ENCODE results near the gene TM4SF18.

DNA sequence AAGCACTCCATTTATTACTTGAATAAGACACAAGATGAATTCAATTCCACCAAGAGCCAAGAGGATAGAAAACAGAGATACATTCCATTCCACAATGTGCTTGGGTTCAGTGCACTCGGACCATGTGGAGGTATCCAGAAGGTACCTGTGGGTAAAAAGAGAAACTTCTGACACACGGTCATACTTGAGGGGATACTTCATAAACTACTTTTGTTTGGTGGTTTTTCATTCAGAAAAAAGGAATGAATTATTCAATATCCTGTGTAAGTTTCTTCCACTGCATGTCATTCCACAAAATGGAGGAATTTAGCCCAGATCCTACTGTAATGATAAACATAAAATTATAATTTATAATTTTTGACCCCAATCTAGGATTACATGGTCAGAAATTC lies 38.3 kb upstream of the TM4SF18 start:
- TF ChIP-seq, protein P1, sequence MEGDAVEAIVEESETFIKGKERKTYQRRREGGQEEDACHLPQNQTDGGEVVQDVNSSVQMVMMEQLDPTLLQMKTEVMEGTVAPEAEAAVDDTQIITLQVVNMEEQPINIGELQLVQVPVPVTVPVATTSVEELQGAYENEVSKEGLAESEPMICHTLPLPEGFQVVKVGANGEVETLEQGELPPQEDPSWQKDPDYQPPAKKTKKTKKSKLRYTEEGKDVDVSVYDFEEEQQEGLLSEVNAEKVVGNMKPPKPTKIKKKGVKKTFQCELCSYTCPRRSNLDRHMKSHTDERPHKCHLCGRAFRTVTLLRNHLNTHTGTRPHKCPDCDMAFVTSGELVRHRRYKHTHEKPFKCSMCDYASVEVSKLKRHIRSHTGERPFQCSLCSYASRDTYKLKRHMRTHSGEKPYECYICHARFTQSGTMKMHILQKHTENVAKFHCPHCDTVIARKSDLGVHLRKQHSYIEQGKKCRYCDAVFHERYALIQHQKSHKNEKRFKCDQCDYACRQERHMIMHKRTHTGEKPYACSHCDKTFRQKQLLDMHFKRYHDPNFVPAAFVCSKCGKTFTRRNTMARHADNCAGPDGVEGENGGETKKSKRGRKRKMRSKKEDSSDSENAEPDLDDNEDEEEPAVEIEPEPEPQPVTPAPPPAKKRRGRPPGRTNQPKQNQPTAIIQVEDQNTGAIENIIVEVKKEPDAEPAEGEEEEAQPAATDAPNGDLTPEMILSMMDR (tag by site-specific recombination; IDR thresholded peaks at IDR 0.05): no peak
- TF ChIP-seq ZBTB7A (tag by site-specific recombination; IDR thresholded peaks at IDR 0.05; ENCODE audit: low read depth): no peak
- TF ChIP-seq, protein P2, sequence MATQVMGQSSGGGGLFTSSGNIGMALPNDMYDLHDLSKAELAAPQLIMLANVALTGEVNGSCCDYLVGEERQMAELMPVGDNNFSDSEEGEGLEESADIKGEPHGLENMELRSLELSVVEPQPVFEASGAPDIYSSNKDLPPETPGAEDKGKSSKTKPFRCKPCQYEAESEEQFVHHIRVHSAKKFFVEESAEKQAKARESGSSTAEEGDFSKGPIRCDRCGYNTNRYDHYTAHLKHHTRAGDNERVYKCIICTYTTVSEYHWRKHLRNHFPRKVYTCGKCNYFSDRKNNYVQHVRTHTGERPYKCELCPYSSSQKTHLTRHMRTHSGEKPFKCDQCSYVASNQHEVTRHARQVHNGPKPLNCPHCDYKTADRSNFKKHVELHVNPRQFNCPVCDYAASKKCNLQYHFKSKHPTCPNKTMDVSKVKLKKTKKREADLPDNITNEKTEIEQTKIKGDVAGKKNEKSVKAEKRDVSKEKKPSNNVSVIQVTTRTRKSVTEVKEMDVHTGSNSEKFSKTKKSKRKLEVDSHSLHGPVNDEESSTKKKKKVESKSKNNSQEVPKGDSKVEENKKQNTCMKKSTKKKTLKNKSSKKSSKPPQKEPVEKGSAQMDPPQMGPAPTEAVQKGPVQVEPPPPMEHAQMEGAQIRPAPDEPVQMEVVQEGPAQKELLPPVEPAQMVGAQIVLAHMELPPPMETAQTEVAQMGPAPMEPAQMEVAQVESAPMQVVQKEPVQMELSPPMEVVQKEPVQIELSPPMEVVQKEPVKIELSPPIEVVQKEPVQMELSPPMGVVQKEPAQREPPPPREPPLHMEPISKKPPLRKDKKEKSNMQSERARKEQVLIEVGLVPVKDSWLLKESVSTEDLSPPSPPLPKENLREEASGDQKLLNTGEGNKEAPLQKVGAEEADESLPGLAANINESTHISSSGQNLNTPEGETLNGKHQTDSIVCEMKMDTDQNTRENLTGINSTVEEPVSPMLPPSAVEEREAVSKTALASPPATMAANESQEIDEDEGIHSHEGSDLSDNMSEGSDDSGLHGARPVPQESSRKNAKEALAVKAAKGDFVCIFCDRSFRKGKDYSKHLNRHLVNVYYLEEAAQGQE (tag by site-specific recombination; IDR thresholded peaks at IDR 0.05): no peak

Data from HEK293 (cell line).